Activated CD8-positive, alpha-beta memory T cell treated with anti-CD3 and anti-CD28 coated beads for 36 hours (primary cell): ENCODE measurements around the gene UNC13C. TPM values are rescaled to one million over a fixed set of nuclear protein-coding genes. Genes with fewer than 3 reads are reported as not detected.

Experiments
- CTCF ChIA-PET: fragments of 350-600 bp; sonication (Branson Sonifier 250); formaldehyde crosslinking; loops from one replicate; lab custom pipeline; 2021; ENCODE audit warnings: antibody characterized with exemption; lab: Charles Lee
- POLR2A ChIA-PET: fragments of 350-600 bp; sonication (Branson Sonifier 250); formaldehyde crosslinking; loops from one replicate; lab custom pipeline; 2021; ENCODE audit warnings: antibody characterized with exemption; lab: Charles Lee
- total RNA-seq, 2 experiments: library from RNA; stranded (reverse); gene quantifications; one replicate each; pipeline ENCODE4 v1.2.3, GENCODE V29; 2021

Gene UNC13C
- total RNA-seq, 2 experiments from 2014 or later: not detected

DNA sequence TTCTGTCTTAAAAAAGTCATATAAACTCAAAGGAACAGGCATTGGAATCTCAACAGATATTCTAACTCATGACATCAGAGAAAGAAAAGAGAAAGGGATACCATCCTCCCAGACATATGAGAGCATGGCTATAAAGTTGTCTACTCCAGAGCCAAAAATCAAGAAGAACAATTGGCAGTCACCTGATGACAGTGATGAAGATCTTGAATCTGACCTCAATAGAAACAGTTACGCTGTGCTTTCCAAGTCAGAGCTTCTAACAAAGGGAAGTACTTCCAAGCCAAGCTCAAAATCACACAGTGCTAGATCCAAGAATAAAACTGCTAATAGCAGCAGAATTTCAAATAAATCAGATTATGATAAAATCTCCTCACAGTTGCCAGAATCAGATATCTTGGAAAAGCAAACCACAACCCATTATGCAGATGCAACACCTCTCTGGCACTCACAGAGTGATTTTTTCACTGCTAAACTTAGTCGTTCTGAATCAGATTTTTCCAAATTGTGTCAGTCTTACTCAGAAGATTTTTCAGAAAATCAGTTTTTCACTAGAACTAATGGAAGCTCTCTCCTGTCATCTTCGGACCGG, 35.9 kb downstream of the UNC13C start:
- ChIA-PET POLR2A (no interaction called here), CTCF (no interaction called here)

DNA sequence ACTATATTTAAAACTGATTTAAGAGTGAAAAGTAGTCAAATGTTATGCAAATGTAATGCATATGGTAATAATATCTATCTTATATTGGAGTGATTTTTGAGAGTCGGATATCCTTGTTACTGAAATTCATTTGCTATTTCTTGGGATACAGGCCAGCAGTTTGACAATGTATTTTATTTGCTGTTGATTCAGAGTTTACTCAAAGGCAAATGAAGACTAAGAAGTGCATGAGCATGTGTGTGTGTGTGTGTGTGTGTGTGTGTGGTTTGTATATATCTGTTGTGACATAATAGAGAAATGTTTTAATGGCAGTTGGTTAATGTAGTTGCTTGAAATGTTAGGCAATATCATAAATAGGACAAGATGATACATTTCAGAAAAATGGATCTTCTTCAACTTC, 39.0 kb downstream of the UNC13C start:
- POLR2A ChIA-PET: no interaction called here

GRCh38 chr15:54017959-54018358, 39.7 kb downstream of the UNC13C start:
- ChIA-PET CTCF (no interaction called here), POLR2A (no interaction called here)

More for the DNA sequence above, 39.0 kb downstream of the UNC13C start:
- CTCF ChIA-PET: no interaction called here

DNA sequence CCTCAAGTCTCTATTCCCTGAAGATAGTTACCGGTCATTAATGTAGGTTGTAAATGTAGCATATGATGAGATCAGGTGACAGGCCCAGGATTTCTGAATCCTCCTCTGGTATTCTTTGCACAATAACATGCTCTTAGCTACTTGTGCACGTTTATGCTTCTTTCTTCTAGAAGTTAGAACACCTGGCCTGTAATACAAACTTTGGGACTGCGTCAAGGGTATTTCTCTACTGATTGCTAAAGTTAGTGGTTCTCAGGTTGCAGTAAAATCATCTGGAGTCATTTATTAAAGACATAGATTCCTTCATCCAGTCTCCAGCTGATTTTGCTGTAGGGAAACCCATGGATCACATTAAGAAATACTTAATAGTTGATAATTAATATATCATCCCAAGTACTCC, 48.0 kb downstream of the UNC13C start:
- ChIA-PET POLR2A (no interaction called here), CTCF (no interaction called here)

DNA sequence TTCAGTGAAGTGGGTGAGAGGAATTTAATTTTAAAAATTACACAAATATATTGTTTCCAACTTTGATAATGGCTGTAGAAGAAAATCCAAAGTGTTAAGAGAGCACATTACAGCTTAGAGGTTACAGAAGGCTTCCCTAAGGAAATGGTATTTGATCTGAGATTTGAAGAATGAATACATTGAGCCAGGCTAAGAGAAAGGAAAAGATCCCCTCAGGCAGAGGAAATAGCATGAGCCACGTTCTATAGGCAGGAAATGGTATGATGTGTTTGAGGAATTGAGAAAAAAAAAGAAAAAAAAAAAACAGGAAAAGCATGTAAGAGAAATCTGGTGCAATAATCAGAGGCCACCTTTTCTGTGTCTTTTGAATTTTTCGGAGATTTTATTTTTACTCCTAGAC, 48.6 kb downstream of the UNC13C start:
- CTCF ChIA-PET: no interaction called here
- POLR2A ChIA-PET: no interaction called here

DNA sequence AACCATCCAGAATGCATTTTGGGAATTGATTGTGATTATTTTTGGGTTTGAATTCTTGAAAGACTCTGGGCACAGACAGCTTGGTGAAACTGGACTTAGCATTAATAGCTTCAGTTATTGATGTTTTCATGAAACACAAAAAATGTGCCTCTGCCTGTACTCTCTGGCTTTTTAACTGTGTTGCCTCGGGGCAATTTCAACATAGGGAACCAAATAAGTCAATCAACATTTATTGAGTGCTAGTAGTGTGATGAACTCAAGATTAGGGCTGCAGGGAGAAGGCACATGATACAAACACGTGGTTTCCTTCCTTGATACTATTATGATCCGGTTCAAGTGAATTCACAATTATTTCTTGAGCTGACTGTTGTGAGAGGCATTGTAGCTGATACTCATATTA, 50.8 kb downstream of the UNC13C start:
- POLR2A ChIA-PET: no interaction called here
- CTCF ChIA-PET: no interaction called here

- ChIA-PET POLR2A (no interaction called here), CTCF (no interaction called here)
Observed at GRCh38 chr15:54032066-54032465, 53.8 kb downstream of the UNC13C start.

DNA sequence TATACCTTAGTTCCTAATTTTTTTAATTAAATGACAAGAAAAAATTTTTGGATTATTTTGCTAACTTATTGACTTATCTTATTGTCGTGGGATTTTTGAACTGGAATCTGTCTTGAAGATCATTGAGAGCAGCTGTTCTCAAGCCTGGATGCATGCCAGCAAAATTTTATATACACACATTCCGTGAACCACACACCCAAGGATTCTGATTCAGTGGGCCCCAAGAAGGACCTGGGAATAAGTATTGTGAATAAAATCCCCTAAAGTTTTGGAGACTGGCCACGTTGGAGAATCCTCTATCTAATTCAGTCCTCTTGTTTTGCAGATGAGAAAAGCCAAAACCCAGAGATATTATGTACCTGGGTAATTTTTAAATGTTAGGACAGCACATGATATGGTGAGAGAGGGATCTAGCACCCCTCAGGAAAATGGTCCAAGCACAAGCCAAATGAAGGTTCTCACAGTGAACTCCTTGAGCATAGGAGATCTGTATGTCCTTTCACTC, 55.2 kb downstream of the UNC13C start:
- ChIA-PET CTCF (no interaction called here), POLR2A (no interaction called here)

DNA sequence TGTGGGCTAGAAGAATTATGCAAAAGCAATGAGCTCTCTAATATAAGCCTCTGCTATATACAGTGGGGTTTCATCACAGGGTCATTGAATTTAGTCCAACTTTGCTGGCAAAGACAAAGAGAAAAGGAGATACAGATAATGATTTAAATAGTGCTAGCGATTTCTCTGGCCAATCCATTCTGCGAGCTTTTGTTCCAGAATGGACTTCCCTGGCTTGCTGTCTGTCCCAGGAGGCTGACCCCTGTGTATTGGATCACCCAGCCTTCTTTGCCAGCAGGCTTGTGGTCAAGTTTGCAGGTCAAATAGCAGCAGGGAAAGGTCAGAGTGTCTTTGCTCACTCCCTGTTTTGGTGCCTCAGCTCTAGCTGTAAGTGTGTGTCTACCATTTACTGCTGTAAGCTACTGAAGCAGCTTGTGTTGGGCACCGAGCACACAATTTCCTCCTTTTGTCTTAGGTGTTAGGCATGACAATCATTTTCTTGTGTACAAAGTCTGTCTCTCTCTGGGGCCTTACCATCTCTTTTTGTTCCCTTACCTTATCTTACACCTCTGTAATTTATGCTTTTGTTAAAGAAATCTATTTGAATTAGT, 55.7 kb downstream of the UNC13C start:
- CTCF ChIA-PET: no interaction called here
- POLR2A ChIA-PET: no interaction called here

- POLR2A ChIA-PET: no interaction called here
- CTCF ChIA-PET: no interaction called here
Observed at GRCh38 chr15:54035616-54036015, 57.4 kb downstream of the UNC13C start.

- CTCF ChIA-PET: no interaction called here
- POLR2A ChIA-PET: no interaction called here
Observed at GRCh38 chr15:54045397-54045796, 67.2 kb downstream of the UNC13C start.

DNA sequence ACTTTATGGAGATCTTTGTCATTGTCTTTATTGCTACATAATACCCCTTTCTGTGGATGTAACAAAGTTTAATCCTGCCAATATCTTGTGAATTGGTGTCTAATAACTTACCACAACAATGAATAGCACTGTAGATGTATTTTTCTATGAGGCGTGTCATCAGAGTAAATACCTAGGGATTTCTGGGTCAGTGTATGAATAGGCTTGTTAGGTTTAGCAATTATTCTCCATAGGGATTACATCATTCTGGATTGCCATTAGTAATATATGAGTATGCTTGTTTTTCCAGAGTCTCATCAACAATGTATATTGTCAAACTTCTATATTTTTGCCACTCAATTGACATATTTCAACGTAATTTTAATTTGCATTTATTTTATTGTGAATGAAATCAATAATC, 67.9 kb downstream of the UNC13C start:
- ChIA-PET CTCF (no interaction called here), POLR2A (no interaction called here)

- CTCF ChIA-PET: no interaction called here
Observed at GRCh38 chr15:54064365-54064764, 86.1 kb downstream of the UNC13C start.

DNA sequence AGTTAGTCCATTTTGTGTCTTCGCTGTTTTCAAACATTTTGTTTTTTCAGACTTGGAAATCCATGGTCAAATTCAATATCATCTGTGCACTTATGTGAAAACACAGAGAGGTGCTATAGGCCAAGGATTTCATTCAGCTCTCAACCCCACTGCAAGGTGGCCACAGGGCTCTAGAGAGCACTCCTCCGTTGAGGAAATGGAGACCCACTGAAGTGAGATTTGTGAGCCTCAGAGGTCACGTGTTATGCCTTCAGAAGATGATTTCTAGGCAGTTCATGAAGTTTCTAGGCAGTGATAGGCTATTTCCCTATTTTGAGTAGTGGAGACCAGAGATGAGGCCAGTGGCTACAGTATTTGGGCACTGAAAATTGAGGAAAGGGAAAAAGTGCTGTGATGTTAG, 88.2 kb downstream of the UNC13C start:
- ChIA-PET POLR2A (no interaction called here), CTCF (no interaction called here)

More at GRCh38 chr15:54064365-54064764, 86.1 kb downstream of the UNC13C start:
- POLR2A ChIA-PET: no interaction called here

DNA sequence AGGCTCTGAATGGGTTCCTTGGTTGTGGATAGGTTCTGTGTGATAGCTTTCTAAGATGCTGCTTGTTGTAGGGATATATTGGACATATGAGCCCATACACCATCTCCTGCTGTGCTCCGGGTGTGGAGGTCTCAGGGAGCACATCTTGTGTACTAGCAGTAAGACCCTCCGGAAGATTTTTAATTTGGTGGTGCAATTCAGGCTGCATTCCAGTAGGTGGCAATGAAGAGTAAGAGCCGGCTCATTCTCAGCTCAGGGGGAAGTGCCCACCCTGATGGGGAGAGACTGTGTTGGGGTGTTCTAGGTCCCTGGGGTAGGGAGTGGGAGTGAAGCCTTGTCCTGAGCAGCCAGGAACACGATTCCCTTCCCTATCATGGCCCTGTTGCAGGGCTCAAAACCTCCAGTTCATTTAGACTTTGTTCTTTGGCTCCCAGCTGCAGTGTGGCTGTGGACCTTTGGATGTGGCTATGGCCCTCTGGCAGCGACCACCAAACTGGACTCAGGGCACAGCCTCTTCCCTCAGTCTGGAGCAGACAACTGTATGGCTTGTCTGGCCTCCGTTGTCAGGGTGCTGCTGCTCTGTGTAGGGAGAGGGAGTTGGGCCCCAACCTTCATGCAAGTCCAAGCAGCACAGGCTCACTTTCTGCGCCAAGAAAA, 104.7 kb downstream of the UNC13C start:
- ChIA-PET POLR2A (no interaction called here), CTCF (no interaction called here)

GRCh38 chr15:54083501-54083900, 105.3 kb downstream of the UNC13C start:
- CTCF ChIA-PET: no interaction called here
- POLR2A ChIA-PET: no interaction called here

DNA sequence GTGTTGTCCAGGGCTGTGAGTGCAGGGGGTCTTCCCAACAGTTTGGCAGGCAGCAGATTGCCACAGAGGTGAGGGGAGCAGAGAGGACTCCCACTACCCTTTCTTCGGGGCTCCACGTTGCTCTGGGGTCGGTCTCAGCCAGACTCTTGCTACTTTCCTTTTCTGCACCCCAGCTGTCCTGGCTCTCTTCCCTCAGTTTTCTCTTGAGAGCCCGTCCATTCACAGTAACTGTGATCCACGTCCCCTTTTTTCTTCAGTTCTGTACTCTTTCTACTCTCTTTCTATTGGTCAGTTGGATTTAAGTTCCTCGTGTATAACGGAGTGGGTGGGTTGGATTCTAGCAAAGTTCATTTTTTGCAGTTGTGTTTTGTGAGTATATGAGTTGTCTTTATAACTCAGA, 105.8 kb downstream of the UNC13C start:
- POLR2A ChIA-PET: no interaction called here
- CTCF ChIA-PET: no interaction called here

GRCh38 chr15:54088837-54089236, 110.6 kb downstream of the UNC13C start:
- ChIA-PET CTCF (no interaction called here), POLR2A (no interaction called here)

GRCh38 chr15:54089776-54090175, 111.5 kb downstream of the UNC13C start:
- POLR2A ChIA-PET: no interaction called here
- CTCF ChIA-PET: no interaction called here

DNA sequence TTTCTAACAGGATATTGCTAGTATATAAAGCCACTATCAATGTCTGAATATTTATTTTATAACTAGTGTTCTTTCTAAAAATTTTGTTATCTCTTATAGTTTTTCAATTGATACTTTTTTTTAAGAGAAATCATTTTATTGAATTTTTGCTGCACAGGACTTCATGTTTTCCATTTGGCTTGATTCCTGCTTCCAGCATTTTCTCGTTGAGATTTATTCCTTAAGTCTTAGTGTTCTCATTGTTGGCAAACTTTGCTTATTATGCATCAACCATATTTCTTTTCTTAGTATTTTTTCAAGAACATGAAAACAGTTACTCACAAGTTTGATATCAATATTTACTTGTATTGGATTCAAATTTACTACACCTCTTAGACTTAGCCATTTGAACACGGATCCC, 113.4 kb downstream of the UNC13C start:
- ChIA-PET POLR2A (no interaction called here), CTCF (no interaction called here)

GRCh38 chr15:54094661-54095060, 116.4 kb downstream of the UNC13C start:
- POLR2A ChIA-PET: no interaction called here
- CTCF ChIA-PET: no interaction called here
